ENCODE results near the gene PSMD12. TPM values are rescaled to one million over a fixed set of nuclear protein-coding genes. Genes with fewer than 3 reads are reported as not detected.
"Not testable (repeated sequence)": the region's sequence is repeated elsewhere in the genome, so short reads cannot be mapped to it uniquely, and the experiment has no call there.

The PSMD12 gene
- total RNA-seq, 1 donor from 2014 or later: 55.7 TPM

DNA sequence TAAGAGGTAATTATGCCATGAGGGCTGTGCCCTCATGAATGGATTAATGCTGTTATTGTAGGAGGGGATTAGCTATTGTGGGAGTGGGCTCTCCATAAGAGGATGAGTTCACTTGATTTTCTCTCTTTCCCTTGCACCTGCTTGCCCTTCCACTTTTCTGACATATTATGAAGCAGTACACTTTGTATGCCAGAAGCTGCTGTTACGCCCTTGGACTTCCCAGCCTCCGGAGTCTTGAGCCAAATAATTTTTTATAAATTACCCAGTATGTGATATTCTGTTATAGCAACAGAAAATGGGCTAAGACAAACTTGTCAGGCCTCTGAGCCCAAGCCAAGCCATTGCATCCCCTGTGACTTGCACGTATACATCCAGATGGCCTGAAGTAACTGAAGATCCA, 38.4 kb downstream of the PSMD12 start:
- Mint-ChIP-seq H3K27ac (ENCODE audit: unreplicated experiment) (no peak overlapping the region), H3K9me3 (ENCODE audit: unreplicated experiment) (peaks cover 3% of the 10 kb centered on the region), H3K27me3 (ENCODE audit: unreplicated experiment) (no peaks in the 10 kb centered on the region), H3K4me1 (ENCODE audit: low read depth, unreplicated experiment) (peaks cover 2% of the 10 kb centered on the region), H3K36me3 (ENCODE audit: unreplicated experiment) (peaks cover 8% of the 10 kb centered on the region), H3K4me3 (ENCODE audit: unreplicated experiment) (no peak overlapping the region)
- TF ChIP-seq, protein P1, sequence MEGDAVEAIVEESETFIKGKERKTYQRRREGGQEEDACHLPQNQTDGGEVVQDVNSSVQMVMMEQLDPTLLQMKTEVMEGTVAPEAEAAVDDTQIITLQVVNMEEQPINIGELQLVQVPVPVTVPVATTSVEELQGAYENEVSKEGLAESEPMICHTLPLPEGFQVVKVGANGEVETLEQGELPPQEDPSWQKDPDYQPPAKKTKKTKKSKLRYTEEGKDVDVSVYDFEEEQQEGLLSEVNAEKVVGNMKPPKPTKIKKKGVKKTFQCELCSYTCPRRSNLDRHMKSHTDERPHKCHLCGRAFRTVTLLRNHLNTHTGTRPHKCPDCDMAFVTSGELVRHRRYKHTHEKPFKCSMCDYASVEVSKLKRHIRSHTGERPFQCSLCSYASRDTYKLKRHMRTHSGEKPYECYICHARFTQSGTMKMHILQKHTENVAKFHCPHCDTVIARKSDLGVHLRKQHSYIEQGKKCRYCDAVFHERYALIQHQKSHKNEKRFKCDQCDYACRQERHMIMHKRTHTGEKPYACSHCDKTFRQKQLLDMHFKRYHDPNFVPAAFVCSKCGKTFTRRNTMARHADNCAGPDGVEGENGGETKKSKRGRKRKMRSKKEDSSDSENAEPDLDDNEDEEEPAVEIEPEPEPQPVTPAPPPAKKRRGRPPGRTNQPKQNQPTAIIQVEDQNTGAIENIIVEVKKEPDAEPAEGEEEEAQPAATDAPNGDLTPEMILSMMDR (IDR thresholded peaks at IDR 0.05; ENCODE audit: partially characterized antibody, unreplicated experiment): no peak
- DNase-seq: no peak

DNA sequence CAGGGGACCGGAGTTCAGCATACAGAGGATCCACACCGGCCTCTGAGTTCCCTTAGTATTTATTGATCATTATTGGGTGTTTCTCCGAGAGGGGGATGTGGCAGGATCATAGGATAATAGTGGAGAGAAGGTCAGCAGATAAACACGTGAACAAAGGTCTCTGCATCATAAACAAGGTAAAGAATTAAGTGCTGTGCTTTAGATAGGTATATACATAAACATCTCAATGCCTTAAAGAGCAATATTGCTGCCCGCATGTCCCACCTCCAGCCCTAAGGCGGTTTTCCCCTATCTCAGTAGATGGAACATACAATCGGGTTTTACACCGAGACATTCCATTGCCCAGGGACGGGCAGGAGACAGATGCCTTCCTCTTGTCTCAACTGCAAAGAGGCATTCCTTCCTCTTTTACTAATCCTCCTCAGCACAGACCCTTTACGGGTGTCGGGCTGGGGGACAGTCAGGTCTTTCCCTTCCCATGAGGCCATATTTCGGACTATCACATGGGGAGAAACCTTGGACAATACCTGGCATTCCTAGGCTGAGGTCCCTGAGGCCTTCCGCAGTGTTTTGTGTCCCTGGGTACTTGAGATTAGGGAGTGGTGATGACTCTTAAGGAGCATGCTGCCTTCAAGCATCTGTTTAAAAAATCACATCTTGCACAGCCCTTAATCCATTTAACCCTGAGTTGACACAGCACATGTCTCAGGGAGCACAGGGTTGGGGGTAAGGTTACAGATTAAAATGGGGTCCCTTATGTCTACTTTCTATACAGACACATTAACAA, 39.2 kb downstream of the PSMD12 start:
- not testable (repeated sequence) for H3K36me3 Mint-ChIP-seq (ENCODE audit: unreplicated experiment); H3K4me3 Mint-ChIP-seq (ENCODE audit: unreplicated experiment); H3K9me3 Mint-ChIP-seq (ENCODE audit: unreplicated experiment); H3K27me3 Mint-ChIP-seq (ENCODE audit: unreplicated experiment); DNase-seq; H3K27ac Mint-ChIP-seq (ENCODE audit: unreplicated experiment); H3K4me1 Mint-ChIP-seq (ENCODE audit: low read depth, unreplicated experiment)

DNA sequence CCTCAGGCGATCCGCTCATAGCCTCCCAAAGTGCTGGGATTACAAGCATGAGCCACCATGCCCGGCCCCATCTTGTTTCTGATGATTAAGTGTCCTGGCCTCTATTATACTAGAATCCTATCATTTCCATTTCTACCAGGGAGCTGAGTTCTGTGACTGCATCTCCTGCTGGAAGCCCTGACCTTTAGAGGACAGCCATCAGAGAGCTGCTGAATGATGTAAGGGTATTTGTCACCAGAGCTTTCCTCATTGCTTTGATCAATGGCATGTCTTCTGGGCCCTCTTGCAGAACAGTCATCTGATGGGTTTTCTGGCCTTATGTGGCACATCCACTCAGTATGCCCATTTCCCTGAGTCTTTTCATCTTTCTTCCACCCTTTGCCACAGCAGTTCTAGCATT, 39.9 kb downstream of the PSMD12 start:
- no peak overlapping the region for H3K4me3 Mint-ChIP-seq (ENCODE audit: unreplicated experiment)

DNA sequence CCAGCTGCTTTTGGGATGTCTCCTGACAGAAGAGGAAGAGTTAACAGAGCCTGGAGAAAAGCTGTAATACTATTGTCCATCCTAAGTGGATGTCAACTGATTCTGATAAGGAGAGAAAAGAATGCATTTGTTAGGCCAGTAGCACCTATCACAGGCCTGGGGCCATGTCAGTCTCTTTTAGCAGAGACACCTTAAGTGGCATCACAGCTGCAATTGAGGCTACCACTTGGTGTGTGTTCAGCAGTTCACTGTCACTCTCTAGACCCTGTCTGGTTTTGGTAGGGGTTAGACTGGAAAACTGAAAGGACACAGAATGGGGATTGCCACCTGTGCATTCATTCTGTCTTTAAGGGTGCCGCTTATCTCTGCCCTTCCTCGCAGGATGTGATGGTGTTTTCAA, 42.0 kb downstream of the PSMD12 start:
- Mint-ChIP-seq H3K27me3 (ENCODE audit: unreplicated experiment) (no peaks in the 10 kb centered on the region), H3K9me3 (ENCODE audit: unreplicated experiment) (peaks cover 3% of the 10 kb centered on the region), H3K36me3 (ENCODE audit: unreplicated experiment) (peaks cover 8% of the 10 kb centered on the region), H3K4me1 (ENCODE audit: low read depth, unreplicated experiment) (peaks cover 4% of the 10 kb centered on the region), H3K27ac (ENCODE audit: unreplicated experiment) (no peak overlapping the region), H3K4me3 (ENCODE audit: unreplicated experiment) (no peak overlapping the region)
- TF ChIP-seq, protein P1 (IDR thresholded peaks at IDR 0.05; ENCODE audit: partially characterized antibody, unreplicated experiment): no peak
- DNase-seq: no peak

More for the DNA sequence above, 39.9 kb downstream of the PSMD12 start:
- TF ChIP-seq, protein P1 (IDR thresholded peaks at IDR 0.05; ENCODE audit: partially characterized antibody, unreplicated experiment): no peak
- Mint-ChIP-seq H3K27me3 (ENCODE audit: unreplicated experiment) (no peaks in the 10 kb centered on the region), H3K27ac (ENCODE audit: unreplicated experiment) (no peak overlapping the region), H3K36me3 (ENCODE audit: unreplicated experiment) (peaks cover 8% of the 10 kb centered on the region), H3K9me3 (ENCODE audit: unreplicated experiment) (peaks cover 3% of the 10 kb centered on the region), H3K4me1 (ENCODE audit: low read depth, unreplicated experiment) (peaks cover 4% of the 10 kb centered on the region)
- DNase-seq: no peak

DNA sequence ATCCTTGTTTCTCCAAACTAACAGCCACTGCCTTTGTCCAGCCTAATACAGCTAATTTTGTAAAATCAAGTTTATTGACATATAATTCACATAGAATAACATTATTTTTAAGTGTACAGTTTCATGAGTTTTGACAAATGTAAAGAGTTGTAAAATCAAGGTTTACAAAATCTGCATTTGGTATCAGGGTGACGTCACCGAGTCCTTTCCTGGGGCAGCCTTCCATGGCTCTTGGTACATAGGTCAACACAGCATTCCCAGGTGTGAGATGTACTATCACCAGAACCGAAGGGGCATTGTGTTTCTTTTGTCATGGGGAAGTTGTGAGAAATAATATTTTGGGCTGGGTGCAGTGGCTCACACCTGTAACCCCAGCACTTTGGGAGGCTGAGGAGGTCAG, 42.9 kb downstream of the PSMD12 start:
- H3K27ac Mint-ChIP-seq (ENCODE audit: unreplicated experiment): no peak overlapping the region
- H3K9me3 Mint-ChIP-seq (ENCODE audit: unreplicated experiment): peaks cover 3% of the 10 kb centered on the region
- H3K36me3 Mint-ChIP-seq (ENCODE audit: unreplicated experiment): peaks cover 3% of the 10 kb centered on the region
- TF ChIP-seq, protein P1 (IDR thresholded peaks at IDR 0.05; ENCODE audit: partially characterized antibody, unreplicated experiment): no peak
- H3K27me3 Mint-ChIP-seq (ENCODE audit: unreplicated experiment): no peaks in the 10 kb centered on the region
- H3K4me3 Mint-ChIP-seq (ENCODE audit: unreplicated experiment): no peak overlapping the region
- DNase-seq: no peak
- peaks cover 4% of the 10 kb centered on the region for H3K4me1 Mint-ChIP-seq (ENCODE audit: low read depth, unreplicated experiment)

Measured in glutamatergic neuron (in vitro differentiated cells).